Measurements from ENCODE around the gene HOXD3. TPM values are rescaled to one million over a fixed set of nuclear protein-coding genes. Genes with fewer than 3 reads are reported as not detected.

HOXD3 gene
- polyA plus RNA-seq, 1 donor (not counting 4 experiments of a cell fraction or from before 2014, with no cell fraction given) = not detected

GRCh38 chr2:176124947-176125771, 31.9 kb upstream of the HOXD3 start:
- H3K27ac ChIP-seq (ENCODE audit: control insufficient read depth, insufficient read depth, low read length) = no peak overlapping the region

GRCh38 chr2:176125772-176126054, 31.4 kb upstream of the HOXD3 start:
- dilution Hi-C loops (cut with MboI; ENCODE audit: extremely low pct_ligation_motif_present, low sequenced_read_pairs) = no loop called here
- Histone ChIP-seq H3K9me1 (ENCODE audit: control insufficient read depth, extremely low read depth, insufficient read depth, low read length) (no peaks in the 10 kb centered on the region), H3K79me2 (ENCODE audit: control insufficient read depth, insufficient read depth, low read length) (no peaks in the 10 kb centered on the region), H3K4me2 (ENCODE audit: control insufficient read depth, extremely low read depth, insufficient read depth, low read depth, low read length) (no peak overlapping the region), H3K36me3 (ENCODE audit: control insufficient read depth in 2 of 2, extremely low read depth in 1 of 2, insufficient read depth in 2 of 2, low read length in 2 of 2) (no peaks in the 10 kb centered on the region), H3K4me3 (ENCODE audit: control insufficient read depth in 2 of 3, extremely low read depth in 1 of 3, insufficient read depth in 2 of 3, low read depth in 1 of 3, low read length in 3 of 3) (no peak overlapping the region), H3K9me3 (ENCODE audit: control insufficient read depth, low read depth, low read length) (no peaks in the 10 kb centered on the region), H2AFZ (ENCODE audit: control insufficient read depth, low read length) (no peak overlapping the region), H3K4me1 (ENCODE audit: control insufficient read depth, extremely low read depth, insufficient read depth, low read length) (no peaks in the 10 kb centered on the region), H3K27me3 (ENCODE audit: control insufficient read depth, extremely low read depth, insufficient read depth, low read length) (peaks cover 96% of the 10 kb centered on the region), H4K20me1 (ENCODE audit: control insufficient read depth, extremely low read depth, insufficient read depth, low read length) (no peaks in the 10 kb centered on the region), H3K27ac (ENCODE audit: control insufficient read depth, insufficient read depth, low read length) (no peak overlapping the region), H3K9ac (ENCODE audit: control insufficient read depth, extremely low read depth, insufficient read depth, low read length) (no peak overlapping the region)
- FAIRE-seq (no peak), DNase-seq (ENCODE audit: low read depth, low spot score) (no peak)
- no peak for TF ChIP-seq CTCF (optimal IDR thresholded peaks at IDR 0.05 in 1 of 3, IDR thresholded peaks at IDR 0.05 in 1 of 3, conservative IDR thresholded peaks at IDR 0.05 in 1 of 3; ENCODE audit: extremely low read depth in 1 of 3, insufficient read depth in 2 of 3, low read length in 3 of 3)
- TF ChIP-seq EZH2 (IDR thresholded peaks at IDR 0.05; ENCODE audit: low read length) = peak; percentile 31

More at GRCh38 chr2:176124947-176125771, 31.9 kb upstream of the HOXD3 start:
- TF ChIP-seq CTCF (optimal IDR thresholded peaks at IDR 0.05 in 1 of 3, IDR thresholded peaks at IDR 0.05 in 1 of 3, conservative IDR thresholded peaks at IDR 0.05 in 1 of 3; ENCODE audit: extremely low read depth in 1 of 3, insufficient read depth in 2 of 3, low read length in 3 of 3) (no peak), EZH2 (IDR thresholded peaks at IDR 0.05; ENCODE audit: low read length) (no peak)
- no peaks in the 10 kb centered on the region for H3K9me1 ChIP-seq (ENCODE audit: control insufficient read depth, extremely low read depth, insufficient read depth, low read length)
- no peaks in the 10 kb centered on the region for H3K4me1 ChIP-seq (ENCODE audit: control insufficient read depth, extremely low read depth, insufficient read depth, low read length)
- H3K4me2 ChIP-seq (ENCODE audit: control insufficient read depth, extremely low read depth, insufficient read depth, low read depth, low read length) = no peak overlapping the region
- no peaks in the 10 kb centered on the region for H3K36me3 ChIP-seq (ENCODE audit: control insufficient read depth in 2 of 2, extremely low read depth in 1 of 2, insufficient read depth in 2 of 2, low read length in 2 of 2)
- no peaks in the 10 kb centered on the region for H4K20me1 ChIP-seq (ENCODE audit: control insufficient read depth, extremely low read depth, insufficient read depth, low read length)
- dilution Hi-C loops (cut with MboI; ENCODE audit: extremely low pct_ligation_motif_present, low sequenced_read_pairs) = no loop called here
- no peaks in the 10 kb centered on the region for H3K79me2 ChIP-seq (ENCODE audit: control insufficient read depth, insufficient read depth, low read length)
- H3K4me3 ChIP-seq (ENCODE audit: control insufficient read depth in 2 of 3, extremely low read depth in 1 of 3, insufficient read depth in 2 of 3, low read depth in 1 of 3, low read length in 3 of 3) = no peak overlapping the region
- no peak for DNase-seq (ENCODE audit: low read depth, low spot score)
- no peak overlapping the region for H2AFZ ChIP-seq (ENCODE audit: control insufficient read depth, low read length)
- no peak overlapping the region for H3K9ac ChIP-seq (ENCODE audit: control insufficient read depth, extremely low read depth, insufficient read depth, low read length)
- H3K9me3 ChIP-seq (ENCODE audit: control insufficient read depth, low read depth, low read length) = no peaks in the 10 kb centered on the region
- FAIRE-seq = no peak
- H3K27me3 ChIP-seq (ENCODE audit: control insufficient read depth, extremely low read depth, insufficient read depth, low read length) = peaks cover 96% of the 10 kb centered on the region

Measured in keratinocyte (primary cell).